HG03354 (cell line): ENCODE results near the gene AMN1.
"Not testable (repeated sequence)": the region's sequence is repeated elsewhere in the genome, so short reads cannot be mapped to it uniquely, and the experiment has no call there.

Source experiments
- ATAC-seq: cut with Tn5 transposase; IDR thresholded peaks from one replicate; pipeline ENCODE4 v1.9.1; 2021; ENCODE audit warnings: mild to moderate bottlenecking; ENCODE audit not compliant: unreplicated experiment, poor library complexity, severe bottlenecking

Gene AMN1

DNA sequence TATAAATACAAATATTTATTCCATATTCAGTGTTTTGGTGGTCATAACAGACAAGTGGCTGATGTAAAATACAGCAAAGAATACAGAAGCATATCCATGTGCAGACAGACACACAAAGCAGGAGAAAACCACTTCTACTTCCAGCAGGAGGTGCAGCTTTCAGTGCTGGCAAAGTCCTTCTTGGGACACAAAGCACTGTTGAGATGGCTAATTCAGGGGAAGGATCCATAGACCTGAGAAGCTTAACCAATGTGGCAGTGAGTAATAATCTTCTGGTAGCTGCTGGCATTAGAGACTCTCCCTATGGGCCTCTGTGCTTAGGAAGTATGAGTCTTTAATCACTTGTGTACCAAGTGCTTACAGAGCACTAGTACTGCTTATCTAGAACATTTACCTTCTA, 26.8 kb downstream of the AMN1 start:
- ATAC-seq = no peak

DNA sequence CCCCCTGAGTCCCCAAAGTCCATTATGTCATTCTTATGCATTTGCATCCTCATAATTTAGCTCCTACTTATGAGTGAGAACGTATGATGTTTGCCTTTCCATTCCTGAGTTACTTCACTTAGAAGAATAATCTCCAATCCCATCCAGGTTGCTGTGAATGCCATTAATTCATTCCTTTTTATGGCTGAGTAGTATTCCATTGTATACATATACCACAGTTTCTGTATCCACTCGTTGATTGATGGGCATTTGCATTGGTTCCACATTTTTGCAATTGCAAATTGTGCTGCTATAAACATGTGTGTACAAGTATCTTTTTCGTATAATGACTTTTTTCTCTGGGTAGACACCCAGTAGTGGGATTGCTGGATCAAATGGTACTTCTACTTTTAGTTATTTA, 38.9 kb downstream of the AMN1 start:
- ATAC-seq = not testable (repeated sequence)

DNA sequence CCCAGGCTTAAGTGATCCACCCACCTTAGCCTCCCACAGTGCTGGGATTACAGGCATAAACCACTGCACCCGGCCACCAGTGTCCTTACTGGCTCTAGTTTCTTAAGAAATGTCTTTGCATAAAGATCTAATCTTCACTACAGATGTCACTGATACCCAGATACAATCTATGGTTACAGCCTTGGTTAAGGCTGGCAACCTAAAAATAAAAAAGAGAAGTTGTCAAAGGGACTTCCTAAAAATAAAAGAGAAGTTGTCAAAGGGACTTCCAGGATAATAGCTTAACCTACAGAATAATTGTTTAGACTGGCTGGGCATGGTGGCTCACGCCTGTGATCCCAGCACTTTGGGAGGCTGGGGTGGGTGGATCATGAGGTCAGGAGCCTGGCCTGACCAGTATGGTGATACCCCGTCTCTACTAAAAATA, 41.7 kb downstream of the AMN1 start:
- ATAC-seq = peak; percentile 69

DNA sequence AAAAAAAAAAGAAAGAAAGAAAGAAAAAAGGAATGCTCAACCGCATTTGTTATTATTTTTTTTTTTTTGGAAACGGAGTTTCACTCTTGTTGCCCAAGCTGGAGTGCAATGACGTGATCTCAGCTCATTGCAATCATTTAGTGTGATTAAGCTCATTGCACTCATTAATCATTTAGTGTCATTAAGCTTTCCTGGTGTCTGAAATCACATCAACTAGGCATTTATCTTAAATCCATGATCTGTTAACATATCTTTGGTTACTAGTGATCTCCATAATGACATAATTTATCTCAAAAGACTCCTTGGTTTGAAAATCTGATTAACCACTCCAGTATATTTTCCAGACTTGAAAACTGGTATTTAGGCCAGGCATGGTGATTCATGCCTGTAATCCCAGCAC, 43.0 kb downstream of the AMN1 start:
- ATAC-seq = no peak

DNA sequence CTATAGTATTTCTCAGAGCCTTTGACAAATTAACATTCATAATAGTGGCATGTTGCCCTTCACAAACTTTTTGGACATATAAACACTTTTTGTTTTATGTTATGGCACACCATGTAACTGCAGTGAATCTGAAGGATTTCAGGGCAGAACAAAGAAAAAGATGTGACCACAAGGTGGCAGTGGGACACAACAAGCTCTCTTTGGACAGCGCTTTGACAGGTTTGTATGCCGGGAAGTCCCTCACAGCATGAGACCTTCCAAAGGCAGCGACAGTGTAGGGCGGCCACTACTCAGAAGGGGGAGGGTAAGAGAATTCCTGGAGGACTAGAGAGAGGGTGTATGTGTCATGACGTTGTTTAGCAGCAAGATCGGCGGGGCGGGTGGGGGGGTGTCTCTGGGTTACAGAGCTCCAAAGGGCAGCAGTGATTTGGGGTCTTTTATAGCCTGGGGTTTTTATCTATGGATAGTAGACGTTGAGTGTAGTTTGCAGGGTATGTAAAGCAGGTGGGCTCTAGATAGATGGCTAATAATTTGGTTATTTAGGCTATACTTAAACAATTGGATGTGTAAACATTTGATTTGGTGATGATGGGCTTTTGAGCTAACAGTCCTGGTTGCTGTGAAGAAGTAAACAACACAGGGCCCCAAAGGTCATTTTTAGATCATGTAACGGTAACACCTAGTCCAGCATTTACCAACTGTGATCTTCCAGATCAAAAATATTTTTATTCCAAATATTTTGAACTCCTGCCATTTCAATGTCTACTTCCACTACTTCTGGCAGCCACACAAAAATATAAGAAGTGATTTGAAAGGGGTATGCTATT, 46.5 kb downstream of the AMN1 start:
- ATAC-seq = peak; percentile 92

DNA sequence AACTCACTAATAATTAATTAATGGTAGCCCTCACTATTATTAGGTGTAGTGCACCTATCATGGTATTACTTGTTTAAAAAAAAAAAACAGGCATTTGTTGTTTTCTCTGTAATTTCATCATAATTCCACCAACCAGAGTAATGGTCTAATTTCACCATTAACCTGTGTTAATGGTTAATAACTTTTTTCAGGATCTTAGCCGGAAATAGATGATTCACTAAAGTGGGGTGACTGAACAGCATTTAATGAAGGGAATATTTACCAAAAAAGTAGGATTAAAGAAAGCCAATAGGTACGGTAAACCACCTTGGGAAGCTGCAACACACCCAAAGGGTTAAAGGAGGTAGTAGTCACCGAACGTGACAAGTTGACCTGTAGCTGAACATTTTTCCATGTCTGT, 56.3 kb downstream of the AMN1 start:
- no peak for ATAC-seq

DNA sequence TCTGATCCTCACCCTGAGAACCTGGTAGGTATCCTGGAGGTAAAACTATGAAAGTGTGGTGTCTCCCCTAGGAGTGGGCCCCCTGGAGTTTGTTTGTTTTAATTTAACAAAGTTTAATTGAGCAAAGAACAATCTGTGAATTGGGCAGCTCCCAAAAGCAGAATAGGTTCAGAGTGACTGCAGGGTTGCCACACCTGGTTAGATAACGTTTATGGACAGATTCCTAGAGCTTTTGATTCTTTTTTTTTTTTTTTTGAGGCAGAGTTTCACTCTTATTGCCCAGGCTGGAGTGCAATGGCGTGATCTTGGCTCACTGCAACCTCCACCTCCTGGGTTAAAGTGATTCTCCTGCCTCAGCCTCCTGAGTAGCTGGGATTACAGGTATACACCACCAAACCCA, 59.2 kb downstream of the AMN1 start:
- ATAC-seq = not testable (repeated sequence)

DNA sequence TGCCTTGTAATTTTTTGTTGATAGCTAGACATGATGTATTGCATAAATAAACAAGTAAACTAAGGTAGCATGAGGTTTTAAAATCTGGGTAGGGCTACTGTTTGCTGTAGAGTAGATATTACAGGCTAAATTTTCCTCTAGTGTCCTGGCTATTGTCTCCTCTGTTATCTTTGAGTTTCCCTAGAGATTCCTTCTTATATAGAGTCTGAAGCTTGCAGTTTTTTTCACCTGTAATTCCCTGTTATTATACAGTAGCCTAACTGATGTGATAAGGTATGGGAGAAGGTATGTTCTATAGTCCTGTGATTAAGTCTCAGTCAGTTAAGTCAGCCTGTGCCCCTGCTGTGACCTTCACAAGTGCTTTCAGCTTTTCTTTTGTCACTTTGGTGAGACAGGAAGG, 59.8 kb downstream of the AMN1 start:
- ATAC-seq = no peak

DNA sequence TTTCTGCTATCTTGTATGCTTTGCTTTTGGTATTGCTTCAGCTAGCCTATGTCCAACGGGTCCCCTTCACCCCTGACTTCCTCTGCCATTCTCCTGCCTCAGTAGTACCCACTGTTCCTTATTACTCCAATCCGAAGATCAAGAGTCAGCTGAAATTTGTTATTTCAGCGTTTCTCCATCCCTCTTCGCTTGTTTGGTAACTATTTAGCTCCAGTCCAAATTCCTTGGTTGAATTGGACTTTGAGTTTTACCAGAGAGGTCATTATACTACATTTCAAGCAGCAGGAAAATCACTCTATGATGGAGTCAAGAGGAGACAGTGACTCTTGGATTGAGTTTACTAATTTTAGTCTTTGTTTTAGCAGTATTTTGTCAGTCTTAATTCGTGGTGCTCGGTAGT, 64.8 kb downstream of the AMN1 start:
- ATAC-seq = no peak

DNA sequence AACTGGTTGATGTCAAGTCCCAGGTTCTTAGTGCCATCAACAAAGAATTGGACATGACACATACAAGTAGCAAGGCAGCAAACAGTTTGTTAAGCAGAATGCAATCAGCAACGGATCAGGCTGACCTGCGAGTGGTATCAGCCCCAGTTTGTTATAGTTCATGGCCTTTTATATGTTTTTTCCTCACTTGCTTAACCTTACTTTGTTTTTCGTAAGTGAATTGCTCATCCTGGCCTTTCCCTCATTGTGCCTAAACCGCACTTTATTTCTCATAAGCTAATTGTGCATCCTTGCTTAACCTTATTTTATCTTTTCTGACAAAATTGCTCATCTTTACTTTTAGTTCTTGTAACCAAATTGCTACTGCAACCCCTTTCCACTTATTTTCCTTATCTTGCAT, 65.2 kb downstream of the AMN1 start:
- ATAC-seq = no peak

DNA sequence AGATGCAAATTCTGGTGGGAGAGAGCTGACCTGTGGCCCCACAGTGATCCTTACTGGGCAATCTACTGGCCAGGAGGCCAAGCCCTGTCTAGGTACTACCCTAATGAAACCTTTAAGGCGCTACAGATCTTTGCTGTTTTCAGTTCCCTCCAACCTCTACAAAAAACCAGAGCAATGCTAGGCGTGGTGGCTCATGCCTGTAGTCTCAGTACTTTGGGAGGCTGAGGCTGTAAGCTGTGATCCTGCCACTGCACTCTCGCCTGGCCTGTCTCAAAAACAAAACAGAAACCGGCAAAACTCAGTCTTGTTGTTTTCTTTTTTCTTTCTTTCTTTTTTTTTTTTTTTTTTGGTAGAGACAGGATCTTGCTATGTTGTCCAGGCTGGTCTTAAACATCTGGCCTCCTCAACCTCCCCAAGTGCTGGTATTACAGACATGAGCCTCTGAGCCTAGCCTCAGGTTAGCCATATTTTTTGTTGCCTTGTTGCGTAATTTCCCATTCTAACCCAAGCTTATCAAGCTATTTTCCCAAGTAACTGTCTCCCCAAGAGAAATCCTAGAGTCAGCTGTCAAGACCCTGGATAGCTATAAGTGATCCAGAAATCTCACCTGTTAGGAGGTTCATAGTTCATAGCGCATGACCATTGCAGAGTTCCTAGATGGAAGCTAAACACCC, 66.5 kb downstream of the AMN1 start:
- ATAC-seq = no peak

DNA sequence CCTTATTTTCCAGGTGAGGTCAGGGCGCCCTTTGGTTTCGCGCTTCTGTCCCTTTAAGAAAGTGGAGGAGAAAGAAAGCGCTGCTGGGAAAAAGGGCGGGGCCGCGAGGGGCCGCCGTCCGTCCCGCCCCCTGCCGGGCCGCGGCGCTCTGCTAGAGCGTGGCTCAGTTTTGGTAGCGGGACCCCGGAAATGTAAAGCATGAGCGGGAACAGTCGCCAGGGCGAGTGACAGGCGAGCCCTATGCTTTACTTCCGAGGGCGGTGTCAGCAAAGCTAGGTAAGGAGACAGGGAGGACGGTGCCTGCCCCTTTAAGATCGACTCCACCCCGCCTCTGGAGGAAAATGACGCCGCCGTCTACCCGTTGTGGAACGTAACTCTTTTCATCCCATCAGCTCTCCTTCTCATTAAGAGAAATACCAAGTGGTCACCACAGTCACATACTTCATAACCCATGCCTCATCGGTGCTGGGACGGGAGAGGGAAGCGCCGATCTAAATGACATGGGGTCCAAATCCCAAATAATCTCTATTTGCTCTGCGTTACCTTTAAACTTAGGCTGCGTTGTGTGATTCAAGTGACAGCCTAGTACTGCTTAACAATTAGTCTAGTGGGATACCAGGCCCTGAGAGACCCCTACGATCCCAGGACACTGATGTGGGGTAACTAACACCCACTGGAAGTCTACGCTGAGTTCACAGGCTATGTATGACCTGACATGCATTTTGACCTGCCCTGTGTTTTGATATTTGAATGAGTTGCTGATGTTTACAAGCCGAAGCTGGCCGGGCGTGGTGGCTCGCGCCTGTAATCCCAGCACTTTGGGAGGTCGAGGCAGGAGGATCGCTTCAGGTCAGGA, 69.5 kb downstream of the AMN1 start, which contains the start of gene ETFBKMT:
Gene ETFBKMT, plus strand, starts transcription at position 602 of the 856 bp plus-strand sequence. CDS start 2,266 bp downstream, outside the sequence.
- peak; percentile 100 for ATAC-seq

DNA sequence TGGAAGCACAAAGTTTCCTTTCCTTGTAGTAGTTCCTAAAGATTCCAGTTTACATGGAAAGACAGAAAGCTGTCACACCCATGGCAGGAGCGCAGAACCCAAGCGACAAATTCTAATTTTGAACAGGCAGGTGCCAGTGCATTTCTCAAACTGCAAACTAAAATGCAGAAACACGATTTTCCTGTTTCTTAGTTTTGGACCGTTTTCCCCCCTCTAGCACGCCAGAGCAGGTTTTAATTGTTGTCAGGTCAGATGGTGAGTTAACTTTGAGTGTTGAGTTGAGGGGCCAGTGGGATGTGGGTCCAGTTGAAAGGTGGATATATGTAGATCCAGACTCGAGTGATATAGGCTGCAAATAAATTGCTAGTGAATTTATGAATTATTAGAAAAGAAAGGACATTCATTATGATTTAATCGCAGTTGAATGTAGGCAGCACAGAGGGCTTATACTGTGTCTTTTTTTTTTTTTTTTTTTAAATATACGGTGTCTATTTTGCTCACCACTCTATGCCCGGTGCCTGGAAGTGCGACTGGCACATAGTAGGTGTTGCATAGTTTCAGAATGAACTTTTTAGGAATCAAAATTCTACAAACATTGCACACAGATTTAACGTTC, 70.2 kb downstream of the AMN1 start:
- peak; percentile 9 for ATAC-seq

DNA sequence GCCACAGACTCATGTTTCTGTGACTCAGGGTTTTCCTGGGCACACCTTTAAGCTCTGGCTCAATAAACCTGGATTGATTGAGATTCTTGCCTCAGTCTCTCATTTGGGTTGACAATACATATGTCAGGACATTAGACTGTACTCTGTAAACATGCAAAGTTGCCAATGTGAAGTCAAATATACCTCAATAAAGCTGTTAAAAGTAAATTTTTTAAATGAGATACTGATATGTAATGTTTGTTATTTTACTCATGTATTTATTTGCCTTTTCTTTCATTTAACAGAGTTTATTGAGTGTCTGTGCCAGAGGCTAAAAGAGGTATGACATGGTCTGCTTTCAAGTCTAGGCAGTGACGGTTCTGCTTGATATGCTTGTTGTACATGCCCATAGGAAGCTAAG, 73.0 kb downstream of the AMN1 start:
- ATAC-seq = no peak

DNA sequence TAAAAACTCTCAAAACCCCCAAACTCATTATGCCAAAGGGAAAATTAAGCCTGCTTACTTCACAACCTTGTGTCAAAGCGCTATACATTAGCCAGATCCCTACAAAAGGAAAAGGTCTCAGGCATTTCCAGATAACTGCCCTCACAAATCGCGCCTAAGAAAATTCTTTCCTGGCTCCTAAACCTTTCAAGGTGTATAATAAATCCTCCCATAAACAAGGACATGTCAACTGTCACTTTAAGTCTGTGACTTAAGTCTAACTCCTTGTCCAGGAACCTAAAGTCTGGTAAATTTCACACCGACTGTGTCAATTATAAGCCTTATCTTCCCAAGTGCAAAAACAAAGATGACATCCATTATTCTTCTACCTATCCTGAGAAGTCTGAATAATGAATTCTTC, 73.6 kb downstream of the AMN1 start:
- no peak for ATAC-seq

DNA sequence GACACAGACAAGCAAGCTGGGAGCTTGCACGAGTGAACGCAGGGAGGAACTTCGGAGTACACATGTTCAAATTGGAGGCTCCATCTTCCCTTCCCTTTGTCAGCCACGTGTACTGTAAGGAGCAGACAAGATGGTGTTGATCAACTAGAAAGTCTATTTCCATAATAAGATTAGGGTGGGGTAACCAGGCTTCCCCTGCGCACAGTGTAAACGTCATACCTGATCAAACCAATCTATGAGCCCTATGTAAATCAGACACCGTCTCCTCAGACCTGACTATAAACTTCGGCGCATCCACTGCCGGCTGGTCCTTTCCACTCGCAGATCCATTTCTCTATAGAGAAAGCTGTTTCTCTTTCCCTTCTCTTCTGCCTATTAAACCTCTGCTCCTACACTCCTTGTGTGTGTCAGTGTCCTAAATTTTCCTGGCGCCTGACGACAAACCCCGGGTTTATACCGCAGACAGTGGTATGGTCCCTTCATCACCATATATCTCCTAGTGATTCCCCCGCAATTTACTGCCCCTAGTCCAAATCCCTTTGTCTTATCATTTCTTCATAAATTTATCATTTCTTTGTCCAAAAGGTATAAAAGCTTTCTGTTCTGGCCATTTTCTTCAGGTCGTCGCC, 76.8 kb downstream of the AMN1 start:
- ATAC-seq = no peak

DNA sequence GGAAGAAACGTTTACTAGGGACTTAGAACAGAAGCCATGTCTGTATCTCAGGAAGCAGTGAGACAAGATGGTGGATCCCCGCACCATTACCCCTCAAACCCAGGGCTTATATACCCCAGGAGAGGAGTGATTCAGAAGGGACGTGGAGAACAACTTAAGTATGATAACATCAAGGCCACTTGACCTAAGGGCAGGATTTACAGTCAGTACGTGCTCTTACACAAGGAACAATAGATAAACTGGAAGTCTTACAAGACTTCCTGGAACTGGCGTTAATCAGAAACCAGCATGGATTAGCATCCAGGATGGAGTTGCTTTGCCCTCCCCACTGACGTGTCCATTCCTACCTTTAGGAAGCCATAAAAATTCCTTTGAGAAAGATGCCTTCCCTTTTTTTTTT, 77.9 kb downstream of the AMN1 start:
- ATAC-seq = no peak

DNA sequence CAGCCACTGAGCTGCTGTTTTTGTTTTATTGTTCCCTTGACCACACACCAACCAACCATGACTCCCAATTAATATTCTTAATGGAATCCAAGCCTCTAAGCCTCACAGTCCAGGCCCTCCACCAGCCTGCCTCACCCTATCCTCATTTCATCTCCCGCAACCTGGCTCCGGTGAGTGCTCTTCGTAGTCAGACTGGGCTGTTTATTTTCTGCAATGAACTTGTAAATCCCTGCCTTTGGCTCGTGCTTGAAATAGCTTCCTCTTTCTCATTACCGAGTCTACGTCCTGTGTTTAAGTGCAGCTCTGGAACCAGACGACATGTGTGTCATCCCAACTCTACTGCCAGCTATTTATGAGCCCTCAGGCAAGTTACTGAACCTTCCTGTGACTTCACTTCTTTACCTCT, 81.7 kb downstream of the AMN1 start:
- ATAC-seq = no peak

DNA sequence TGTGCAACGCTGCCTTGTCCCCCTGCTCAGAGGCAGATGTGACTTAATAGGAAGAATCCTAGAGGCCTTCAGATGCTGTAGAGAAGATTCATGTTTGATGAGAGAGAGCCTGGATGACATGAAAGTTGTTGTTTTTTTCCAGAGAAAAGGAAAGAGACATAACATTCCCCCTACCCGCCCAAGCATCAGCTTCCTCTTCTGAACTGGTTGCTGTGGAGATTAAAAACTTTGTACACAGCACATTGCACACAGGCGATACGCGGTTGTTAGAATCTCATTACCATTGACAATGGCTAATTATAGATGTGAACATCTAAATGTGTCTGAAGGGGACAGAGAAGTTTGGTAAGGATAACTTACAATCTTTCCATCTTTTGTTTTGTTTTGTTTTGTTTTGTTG, 82.9 kb downstream of the AMN1 start:
- ATAC-seq = no peak
